Panc1 (cell line): ENCODE data around the gene CMTM8.

Source experiments
- SIN3A ChIP-seq: IDR thresholded peaks from 2 replicates; pipeline ENCODE4 v1.6.1; 2012; ENCODE audit warnings: low read depth, mild to moderate bottlenecking, low read length, moderate library complexity, borderline replicate concordance; ENCODE audit not compliant: insufficient read depth
- TCF7L2 ChIP-seq: IDR thresholded peaks from 2 replicates; pipeline ENCODE4 v1.6.1; 2011; ENCODE audit warnings: mild to moderate bottlenecking, low read depth, low read length, inconsistent platforms
- TF ChIP-seq, protein P1 (sequence below): fragments of 450-650 bp; IDR thresholded peaks from 2 replicates; pipeline ENCODE4 v1.5.1; 2017; ENCODE audit warnings: mild to moderate bottlenecking
- TF ChIP-seq, protein P2 (sequence below), 2 experiments: IDR thresholded peaks; 2 replicates each; pipeline ENCODE4 v1.6.1; 2011 to 2012; ENCODE audit warnings: low read depth in 2 of 2, control low read depth in 1 of 2, low read length in 1 of 2, mild to moderate bottlenecking in 1 of 2, moderate library complexity in 1 of 2; ENCODE audit not compliant: insufficient read depth in 1 of 2

DNA sequence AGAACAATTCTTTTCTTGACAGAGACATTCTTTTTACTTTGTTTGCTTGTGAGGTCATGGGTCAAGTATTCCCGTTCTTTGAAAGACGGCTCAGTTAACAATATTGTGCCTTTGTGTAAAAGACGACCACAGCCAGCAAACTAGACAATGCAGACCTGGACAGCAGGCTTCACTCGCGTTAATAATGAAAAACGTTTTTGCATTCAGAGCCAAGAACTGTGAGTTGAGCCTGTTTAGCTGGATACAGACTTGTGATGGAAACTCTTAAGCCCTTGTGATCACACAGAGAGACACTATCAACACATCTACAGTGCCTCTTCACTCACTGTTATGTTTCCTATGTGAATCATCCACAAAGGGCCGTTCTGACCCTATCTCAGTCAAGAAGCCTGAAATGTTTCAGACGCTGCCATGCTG, 115.9 kb downstream of the CMTM8 start:
- TF ChIP-seq, protein P1, sequence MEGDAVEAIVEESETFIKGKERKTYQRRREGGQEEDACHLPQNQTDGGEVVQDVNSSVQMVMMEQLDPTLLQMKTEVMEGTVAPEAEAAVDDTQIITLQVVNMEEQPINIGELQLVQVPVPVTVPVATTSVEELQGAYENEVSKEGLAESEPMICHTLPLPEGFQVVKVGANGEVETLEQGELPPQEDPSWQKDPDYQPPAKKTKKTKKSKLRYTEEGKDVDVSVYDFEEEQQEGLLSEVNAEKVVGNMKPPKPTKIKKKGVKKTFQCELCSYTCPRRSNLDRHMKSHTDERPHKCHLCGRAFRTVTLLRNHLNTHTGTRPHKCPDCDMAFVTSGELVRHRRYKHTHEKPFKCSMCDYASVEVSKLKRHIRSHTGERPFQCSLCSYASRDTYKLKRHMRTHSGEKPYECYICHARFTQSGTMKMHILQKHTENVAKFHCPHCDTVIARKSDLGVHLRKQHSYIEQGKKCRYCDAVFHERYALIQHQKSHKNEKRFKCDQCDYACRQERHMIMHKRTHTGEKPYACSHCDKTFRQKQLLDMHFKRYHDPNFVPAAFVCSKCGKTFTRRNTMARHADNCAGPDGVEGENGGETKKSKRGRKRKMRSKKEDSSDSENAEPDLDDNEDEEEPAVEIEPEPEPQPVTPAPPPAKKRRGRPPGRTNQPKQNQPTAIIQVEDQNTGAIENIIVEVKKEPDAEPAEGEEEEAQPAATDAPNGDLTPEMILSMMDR: no peak
- TF ChIP-seq TCF7L2 (no peak), SIN3A (no peak)
- TF ChIP-seq, protein P2, sequence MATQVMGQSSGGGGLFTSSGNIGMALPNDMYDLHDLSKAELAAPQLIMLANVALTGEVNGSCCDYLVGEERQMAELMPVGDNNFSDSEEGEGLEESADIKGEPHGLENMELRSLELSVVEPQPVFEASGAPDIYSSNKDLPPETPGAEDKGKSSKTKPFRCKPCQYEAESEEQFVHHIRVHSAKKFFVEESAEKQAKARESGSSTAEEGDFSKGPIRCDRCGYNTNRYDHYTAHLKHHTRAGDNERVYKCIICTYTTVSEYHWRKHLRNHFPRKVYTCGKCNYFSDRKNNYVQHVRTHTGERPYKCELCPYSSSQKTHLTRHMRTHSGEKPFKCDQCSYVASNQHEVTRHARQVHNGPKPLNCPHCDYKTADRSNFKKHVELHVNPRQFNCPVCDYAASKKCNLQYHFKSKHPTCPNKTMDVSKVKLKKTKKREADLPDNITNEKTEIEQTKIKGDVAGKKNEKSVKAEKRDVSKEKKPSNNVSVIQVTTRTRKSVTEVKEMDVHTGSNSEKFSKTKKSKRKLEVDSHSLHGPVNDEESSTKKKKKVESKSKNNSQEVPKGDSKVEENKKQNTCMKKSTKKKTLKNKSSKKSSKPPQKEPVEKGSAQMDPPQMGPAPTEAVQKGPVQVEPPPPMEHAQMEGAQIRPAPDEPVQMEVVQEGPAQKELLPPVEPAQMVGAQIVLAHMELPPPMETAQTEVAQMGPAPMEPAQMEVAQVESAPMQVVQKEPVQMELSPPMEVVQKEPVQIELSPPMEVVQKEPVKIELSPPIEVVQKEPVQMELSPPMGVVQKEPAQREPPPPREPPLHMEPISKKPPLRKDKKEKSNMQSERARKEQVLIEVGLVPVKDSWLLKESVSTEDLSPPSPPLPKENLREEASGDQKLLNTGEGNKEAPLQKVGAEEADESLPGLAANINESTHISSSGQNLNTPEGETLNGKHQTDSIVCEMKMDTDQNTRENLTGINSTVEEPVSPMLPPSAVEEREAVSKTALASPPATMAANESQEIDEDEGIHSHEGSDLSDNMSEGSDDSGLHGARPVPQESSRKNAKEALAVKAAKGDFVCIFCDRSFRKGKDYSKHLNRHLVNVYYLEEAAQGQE (IDR thresholded peaks at IDR 0.05; ENCODE audit: insufficient read depth in 1 of 2, low read depth in 2 of 2, low read length in 1 of 2): no peak
